Skeletal muscle cell (primary cell): ENCODE results near the gene STXBP6.
"Not testable (repeated sequence)": the region's sequence is repeated elsewhere in the genome, so short reads cannot be mapped to it uniquely, and the experiment has no call there.

Source experiments
- DNase-seq: peaks from one replicate; pipeline ENCODE4 v3.0.0-alpha.2; 2010; ENCODE audit warnings: low read depth
- H3K4me3 ChIP-seq: 2 replicates; pipeline ENCODE4 v1.5.1; 2011; ENCODE audit warnings: low read depth, mild to moderate bottlenecking, control low read depth, low read length, moderate library complexity

Gene STXBP6

DNA sequence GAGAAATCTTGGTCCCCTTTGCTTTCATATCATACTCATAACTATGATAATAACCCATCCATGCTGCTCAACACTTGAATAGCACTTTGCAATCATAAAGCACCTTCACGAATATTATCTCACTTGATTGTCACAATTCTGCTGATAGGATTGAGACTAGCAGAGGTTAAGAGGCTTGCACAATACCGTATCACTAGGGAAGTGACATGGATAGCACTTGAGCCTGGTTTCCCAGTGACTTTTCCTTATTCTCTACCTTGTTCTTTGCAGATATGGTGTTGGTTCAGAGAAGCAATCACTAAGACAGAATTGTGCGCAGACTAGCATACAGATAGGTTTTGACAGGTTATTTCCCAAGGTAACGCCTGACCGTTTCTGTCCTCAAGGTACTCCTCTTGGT lies 229.3 kb downstream of the STXBP6 start:
- no peak for DNase-seq
- no peak overlapping the region for H3K4me3 ChIP-seq

DNA sequence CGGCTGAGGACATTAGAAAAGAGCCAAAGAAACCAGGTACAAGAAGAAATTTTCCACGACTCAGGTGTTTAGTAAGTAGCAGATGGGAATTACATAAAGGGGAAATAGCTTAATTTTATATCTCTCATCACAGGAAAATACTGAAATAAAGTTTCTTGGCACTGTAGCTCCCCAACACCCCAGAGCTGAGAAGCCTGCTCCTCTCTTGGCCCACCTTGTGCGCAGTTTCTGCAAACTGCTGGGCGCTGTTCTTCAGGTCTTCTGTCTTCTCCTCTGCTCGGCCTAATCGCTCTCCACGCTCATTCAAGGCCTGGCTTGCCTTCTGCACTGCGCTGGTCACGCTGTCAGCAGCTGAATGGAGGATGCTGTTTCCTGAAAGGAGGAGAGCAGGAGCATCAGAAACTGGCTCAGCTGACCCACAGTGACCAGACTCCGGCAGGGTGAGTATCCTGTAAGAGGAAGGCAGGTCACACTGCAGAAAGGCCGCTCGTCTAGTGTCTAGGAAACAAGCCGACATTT lies 231.1 kb downstream of the STXBP6 start:
- H3K4me3 ChIP-seq: no peak overlapping the region
- no peak for DNase-seq

GRCh38 chr14:24818058-24818822 lies 231.7 kb downstream of the STXBP6 start:
- peak; percentile 45 for DNase-seq
- no peak overlapping the region for H3K4me3 ChIP-seq

DNA sequence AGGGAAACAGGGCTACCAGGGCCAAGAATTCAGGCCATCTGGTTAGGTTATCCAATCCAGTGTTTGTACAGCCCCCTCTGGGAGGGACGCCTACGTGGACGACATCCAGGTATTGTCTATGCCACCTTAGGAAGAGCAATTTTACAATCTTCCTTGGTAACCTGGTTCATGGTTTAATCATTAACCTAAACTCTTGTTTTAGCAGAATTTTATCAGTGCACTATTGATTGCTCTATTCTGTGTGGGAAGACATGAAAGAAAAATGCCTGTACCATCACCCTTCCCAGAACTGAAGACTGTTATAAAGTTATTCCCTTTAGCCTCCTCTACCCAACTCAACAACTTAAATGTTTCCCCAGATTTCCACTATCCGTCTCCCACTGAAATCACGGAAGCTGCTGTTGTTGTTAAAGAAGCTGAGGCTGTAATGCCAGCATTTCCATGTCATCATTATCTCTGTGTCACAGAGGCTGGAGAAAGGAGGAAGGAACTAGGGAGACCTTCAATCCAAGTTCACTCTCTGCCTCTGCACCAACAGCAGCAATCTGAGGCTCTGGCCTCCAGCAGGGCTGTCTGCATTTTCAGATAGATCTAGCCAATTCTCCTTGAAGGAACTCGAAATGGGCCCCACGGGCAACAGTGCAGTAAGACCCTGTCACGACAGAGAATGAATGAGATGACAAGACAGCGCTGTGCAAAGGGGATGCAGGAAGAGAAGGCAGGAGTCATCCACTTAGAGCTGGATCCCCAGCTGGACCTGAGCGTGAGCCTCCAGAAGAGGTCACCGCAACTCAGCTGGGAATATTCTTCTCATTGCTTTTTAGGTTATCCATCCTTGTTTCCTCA lies 232.5 kb downstream of the STXBP6 start:
- DNase-seq: no peak
- no peak overlapping the region for H3K4me3 ChIP-seq

DNA sequence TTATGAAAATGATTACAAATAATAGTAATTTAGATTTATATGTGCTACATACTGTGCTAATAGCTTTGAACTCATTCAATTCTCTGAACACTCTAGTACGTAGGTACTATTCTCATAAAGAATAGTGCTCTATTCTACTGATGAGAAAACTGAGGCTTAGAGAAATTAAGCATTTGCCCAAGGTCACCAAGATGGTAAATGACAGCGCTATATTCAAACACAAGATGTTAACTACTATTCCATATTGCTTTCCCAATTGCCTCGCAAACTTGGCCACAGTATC lies 233.1 kb downstream of the STXBP6 start:
- no peak overlapping the region for H3K4me3 ChIP-seq
- no peak for DNase-seq

DNA sequence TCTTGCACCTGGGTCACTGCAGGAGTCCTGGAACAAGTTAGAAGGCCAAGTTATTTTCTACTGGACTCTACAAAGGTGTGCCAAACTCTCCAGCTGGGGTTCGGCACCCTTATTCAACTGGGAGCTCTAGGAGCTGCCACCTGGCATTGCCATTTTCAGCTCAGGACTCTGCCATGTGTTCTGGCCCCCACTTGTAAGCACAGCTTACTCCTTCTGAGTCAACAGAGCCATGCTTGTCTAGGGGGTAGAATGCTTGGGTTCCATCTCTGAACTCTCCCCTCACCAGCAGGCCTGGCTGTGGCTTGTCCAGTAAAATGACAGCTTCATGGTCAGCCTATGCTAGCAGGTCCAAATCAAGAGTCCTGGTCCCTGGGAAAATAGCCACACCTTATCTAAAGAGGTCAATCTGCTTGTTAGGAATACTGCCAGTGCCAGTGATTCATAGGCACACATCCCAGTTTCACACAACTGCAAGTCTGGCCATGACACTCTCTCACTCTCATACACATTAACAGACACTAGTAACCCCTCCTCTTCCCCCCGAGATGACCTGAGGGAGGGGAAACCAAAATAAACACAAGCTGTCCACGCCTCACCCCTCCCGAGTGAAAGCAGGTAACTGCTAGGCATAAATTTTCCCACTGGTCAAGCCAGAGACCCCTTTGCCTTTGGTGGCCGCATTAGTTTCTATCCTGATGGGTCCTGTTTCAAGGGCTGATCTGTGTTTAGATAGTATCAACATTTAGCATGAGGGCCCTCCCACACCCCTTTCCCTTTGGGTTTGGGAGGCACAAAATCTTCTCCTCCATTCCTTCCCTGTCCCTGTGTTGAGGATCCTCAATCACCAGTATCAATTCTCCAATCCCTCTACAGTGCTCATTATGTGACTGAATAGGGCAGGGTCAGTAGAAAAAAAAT lies 233.7 kb downstream of the STXBP6 start:
- H3K4me3 ChIP-seq: no peak overlapping the region
- no peak for DNase-seq

DNA sequence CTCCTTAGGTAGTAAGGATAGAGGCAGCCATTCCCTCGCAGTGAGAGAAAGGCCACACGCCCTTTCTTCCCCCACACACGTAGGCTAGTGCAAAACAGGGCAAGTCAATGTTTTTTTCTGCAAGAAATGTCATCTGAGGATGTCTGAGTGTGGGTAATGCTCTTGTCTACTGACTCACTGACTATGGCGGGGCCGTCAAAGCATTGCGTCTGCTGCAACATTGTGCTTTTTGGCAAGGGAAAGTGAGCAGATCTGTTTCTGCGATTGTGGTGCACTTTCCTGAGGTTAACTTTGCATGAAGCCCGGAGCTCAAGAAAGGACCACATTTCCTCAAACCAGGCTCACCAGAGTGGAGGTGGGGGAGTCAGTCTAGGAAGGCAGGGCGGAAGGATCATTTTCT lies 234.4 kb downstream of the STXBP6 start:
- no peak overlapping the region for H3K4me3 ChIP-seq
- no peak for DNase-seq

DNA sequence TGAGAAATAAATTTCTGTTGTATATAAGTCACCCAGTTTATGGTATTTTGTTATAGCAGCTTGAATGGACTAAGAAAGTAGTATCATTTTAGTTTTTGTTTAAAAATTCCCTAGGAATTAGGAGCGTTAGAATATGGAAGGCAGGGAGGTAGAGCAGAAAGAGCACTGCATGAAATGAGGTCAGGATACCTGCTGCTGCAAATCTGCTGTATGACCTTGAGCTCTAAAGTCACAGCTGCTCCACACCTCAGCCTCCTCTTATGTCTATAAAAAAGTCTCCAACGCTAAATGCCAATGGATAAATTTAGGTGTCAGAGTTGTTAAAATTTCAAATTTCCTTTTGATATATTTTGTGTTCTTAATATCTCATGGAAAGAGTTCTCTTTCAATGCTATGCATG lies 235.0 kb downstream of the STXBP6 start:
- H3K4me3 ChIP-seq: no peak overlapping the region
- DNase-seq: no peak

DNA sequence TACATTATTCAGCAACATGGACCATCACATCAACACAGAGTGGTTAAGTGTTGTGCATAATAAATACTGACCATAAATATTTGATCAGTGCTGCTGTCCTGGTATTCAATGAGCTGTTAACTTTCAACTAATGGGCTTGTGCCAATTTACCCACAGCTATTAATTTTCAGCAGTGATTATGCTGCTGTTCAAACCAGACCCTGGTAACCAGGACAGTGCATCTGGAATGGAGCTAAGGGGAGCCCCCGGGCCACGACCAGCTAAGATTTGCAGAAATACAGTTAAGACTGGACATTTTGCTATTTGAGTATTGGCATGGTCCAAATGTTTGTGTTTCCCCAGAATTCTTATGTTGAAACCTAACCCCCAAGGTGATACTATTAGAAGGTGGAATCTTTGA lies 235.6 kb downstream of the STXBP6 start:
- no peak for DNase-seq
- no peak overlapping the region for H3K4me3 ChIP-seq

GRCh38 chr14:24813819-24814259 lies 236.1 kb downstream of the STXBP6 start:
- H3K4me3 ChIP-seq: no peak overlapping the region

DNA sequence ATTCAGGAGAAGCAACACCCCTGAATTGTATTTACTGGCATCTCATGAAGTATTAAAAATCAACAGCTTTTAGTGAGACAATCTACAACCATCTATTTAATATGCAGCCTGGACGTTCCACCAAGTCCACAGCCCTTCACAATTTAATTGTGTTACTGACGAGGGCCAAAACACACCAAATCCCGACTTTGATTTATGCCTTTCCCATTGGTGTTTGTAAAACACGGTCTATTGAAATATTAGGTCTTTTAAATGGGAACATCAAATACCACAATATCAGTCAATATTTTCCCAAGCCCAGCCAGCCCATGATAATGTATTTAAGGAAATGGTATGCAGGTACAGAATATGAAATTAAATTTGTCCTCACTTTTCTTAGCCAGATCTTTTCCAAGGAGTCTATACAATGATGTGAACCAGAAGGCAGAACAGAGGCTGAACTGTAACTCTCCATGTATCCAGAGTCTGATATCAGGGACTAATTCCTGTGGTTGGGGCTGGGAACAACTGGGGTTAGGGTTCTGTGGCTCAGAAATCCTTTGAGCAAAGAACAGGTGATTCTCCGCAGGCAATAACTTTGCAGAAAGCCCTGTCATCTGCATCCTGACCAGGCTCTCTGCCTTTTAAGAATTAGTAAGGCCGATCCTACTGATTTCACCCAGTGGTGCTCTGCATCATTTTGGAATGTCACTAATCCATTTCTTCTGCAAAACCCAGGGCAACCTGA lies 236.7 kb downstream of the STXBP6 start:
- no peak for DNase-seq

More at GRCh38 chr14:24813819-24814259, 236.1 kb downstream of the STXBP6 start:
- DNase-seq: no peak

GRCh38 chr14:24809135-24809534 lies 240.8 kb downstream of the STXBP6 start:
- H3K4me3 ChIP-seq: no peak overlapping the region
- DNase-seq: no peak

More for the DNA sequence above, 236.7 kb downstream of the STXBP6 start:
- no peak overlapping the region for H3K4me3 ChIP-seq

- H3K4me3 ChIP-seq: no peak overlapping the region
- no peak for DNase-seq
Observed at GRCh38 chr14:24808412-24808811, 241.5 kb downstream of the STXBP6 start.

GRCh38 chr14:24806061-24806678 lies 243.8 kb downstream of the STXBP6 start:
- DNase-seq: no peak
- no peak overlapping the region for H3K4me3 ChIP-seq

DNA sequence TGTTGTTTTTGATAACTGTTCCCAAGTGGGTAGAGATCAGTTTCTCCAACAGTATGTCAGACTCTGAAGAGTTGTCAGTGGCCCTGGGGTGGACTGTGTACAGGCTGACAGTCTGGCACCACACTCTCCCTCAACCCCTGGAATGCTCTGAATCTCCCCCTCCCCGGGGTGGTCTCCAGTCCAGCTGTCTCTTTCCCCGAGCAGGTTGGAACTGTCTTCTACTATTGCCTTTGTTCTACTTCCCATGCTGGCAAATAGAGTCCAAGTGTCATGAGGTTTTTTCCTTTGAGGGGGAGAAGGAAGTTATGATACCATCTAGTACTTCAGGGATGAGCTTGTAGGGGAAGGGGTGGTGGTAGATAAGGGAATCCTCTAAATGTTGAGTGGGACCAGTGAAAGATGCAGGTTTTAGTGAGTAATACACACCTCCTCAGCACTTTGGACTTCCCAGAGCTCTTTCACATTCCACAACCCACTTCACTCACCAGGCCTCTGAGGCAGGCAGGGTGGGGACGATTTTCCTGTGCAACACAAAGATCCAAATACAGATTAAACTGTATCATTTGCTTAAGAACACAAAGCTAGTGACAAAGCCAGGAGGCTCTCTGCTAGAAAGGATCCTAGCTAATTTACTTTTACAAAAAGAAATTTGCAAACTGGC lies 245.3 kb downstream of the STXBP6 start:
- no peak overlapping the region for H3K4me3 ChIP-seq
- DNase-seq: no peak

- DNase-seq: no peak
- no peak overlapping the region for H3K4me3 ChIP-seq
Observed at GRCh38 chr14:24803933-24804494, 245.9 kb downstream of the STXBP6 start.

DNA sequence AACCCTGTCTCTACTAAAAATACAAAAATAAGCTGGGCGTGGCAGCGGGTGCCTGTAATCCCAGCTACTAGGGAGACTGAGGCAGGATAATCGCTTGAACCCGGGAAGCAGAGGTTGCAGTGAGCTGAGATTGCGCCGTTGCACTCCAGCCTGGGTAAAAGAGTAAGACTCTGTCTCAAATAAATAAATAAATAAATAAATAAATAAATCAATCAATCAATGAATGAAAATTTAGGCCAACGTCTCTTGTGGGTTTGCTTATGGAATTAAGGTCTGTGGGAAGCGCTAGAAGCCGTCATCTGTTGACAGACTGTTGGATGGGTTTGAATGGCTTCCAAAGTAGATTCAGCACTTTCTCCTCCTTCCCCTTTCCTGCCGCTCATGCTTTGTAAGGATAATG lies 246.5 kb downstream of the STXBP6 start:
- not testable (repeated sequence) for H3K4me3 ChIP-seq, DNase-seq

DNA sequence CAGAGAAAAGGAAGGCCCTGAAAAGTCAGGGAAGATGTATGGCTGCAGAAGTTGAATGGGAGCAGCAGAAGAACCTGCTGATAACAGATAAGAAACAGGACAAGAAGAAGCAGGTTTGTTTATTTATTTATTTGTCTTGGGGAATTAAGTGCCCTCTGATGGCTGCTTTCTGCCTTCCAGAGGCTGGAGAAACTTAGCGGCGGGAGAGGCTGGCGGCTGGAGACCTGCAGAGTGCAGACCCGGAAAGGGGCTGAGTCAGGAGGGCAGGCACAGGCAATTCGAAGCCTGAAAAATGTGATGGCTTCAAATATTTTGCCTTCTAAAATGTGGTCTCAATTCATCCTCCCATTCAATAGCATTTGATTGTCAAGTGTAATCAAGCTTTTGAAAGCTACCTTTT lies 247.7 kb downstream of the STXBP6 start:
- no peak for DNase-seq
- H3K4me3 ChIP-seq: no peak overlapping the region
